Lung (tissue), 12 donors: ENCODE data around the gene DCXR. TPM values are rescaled to one million over a fixed set of nuclear protein-coding genes. Genes with fewer than 3 reads are reported as not detected.
A peak's percentile ranks its signal among the peaks of the same experiment; 100 is the strongest.

Experiments
- ATAC-seq: fragments of 200-7000 bp; cut with Tn5 transposase; one replicate; pipeline ENCODE4 v1.9.1; 2020; ENCODE audit warnings: moderate number of reproducible peaks; ENCODE audit not compliant: insufficient read depth, low FRiP score
- DNase-seq, 3 donors: peaks; one replicate each; pipeline ENCODE4 v3.0.0-alpha.2; 2013 to 2017
- H3K27ac ChIP-seq, 2 donors: one replicate each; pipeline ENCODE4 v1.5.1; 2013; ENCODE audit warnings: mild to moderate bottlenecking in 2 of 2, moderate library complexity in 2 of 2, control low read depth in 1 of 2, inconsistent platforms in 1 of 2, low read depth in 1 of 2, low read length in 1 of 2
- H3K27me3 ChIP-seq, 3 donors: one replicate each; pipeline ENCODE4 v1.5.1; 2013; ENCODE audit warnings: low read length in 2 of 3; ENCODE audit not compliant: control insufficient read depth in 3 of 3, insufficient read depth in 3 of 3
- H3K36me3 ChIP-seq, 4 donors: one replicate each; pipeline ENCODE4 v1.5.1; 2013; ENCODE audit warnings: low read length in 4 of 4, mild to moderate bottlenecking in 1 of 4, moderate library complexity in 1 of 4; ENCODE audit not compliant: control insufficient read depth in 4 of 4, insufficient read depth in 4 of 4
- H3K4me1 ChIP-seq, 5 donors: one replicate each; pipeline ENCODE4 v1.5.1; 2013; ENCODE audit warnings: low read length in 5 of 5, mild to moderate bottlenecking in 2 of 5, moderate library complexity in 1 of 5; ENCODE audit not compliant: control insufficient read depth in 5 of 5, insufficient read depth in 5 of 5
- H3K4me3 ChIP-seq: one replicate; pipeline ENCODE4 v1.5.1; 2013; ENCODE audit warnings: mild to moderate bottlenecking, control low read depth, moderate library complexity
- H3K9ac ChIP-seq, 2 donors: one replicate each; pipeline ENCODE4 v1.5.1; 2013; ENCODE audit warnings: low read length in 2 of 2, control low read depth in 1 of 2; ENCODE audit not compliant: insufficient read depth in 1 of 2
- H3K9me3 ChIP-seq, 4 donors: one replicate each; pipeline ENCODE4 v1.5.1; 2013; ENCODE audit warnings: low read length in 3 of 4, mild to moderate bottlenecking in 1 of 4, moderate library complexity in 1 of 4; ENCODE audit not compliant: control insufficient read depth in 4 of 4, insufficient read depth in 3 of 4
- WGBS, 2 donors: extraction: QIAGEN DNeasy Blood & Tissue Kit; methylation state at CpG; one replicate each; pipeline ENCODE4 v1.1.7; 2013; 5-methylcytosine and 5-hydroxymethylcytosine counted together
- polyA plus RNA-seq, 2 donors: library from polyadenylated mRNA; stranded (reverse); fragments of 200-250 nt; gene quantifications; one replicate each; pipeline ENCODE4 v1.2.1, GENCODE V29; 2013
- total RNA-seq, 2 donors: library from RNA; depleted of rRNA in 1 of 2; stranded (reverse); fragments of >200 nt in 1 of 2; gene quantifications; one replicate each; pipeline ENCODE4 v1.2.1, GENCODE V29; 2014 to 2021
- TF ChIP-seq, protein P1 (sequence below): IDR thresholded peaks from 2 replicates; pipeline ENCODE4 v1.5.1; 2012; ENCODE audit warnings: mild to moderate bottlenecking; ENCODE audit errors: control extremely low read depth, extremely low read depth
- donor health status: control.
- donor health status: control.
- donor health status: Bipolar disorder and iron deficiency.
- donor health status: healthy.
- donor health status: DM: yes; HTN: yes; CAD: no.

The DCXR gene
- total and polyA plus RNA-seq, 4 donors = 41.6 to 246 (median 206) TPM

DNA sequence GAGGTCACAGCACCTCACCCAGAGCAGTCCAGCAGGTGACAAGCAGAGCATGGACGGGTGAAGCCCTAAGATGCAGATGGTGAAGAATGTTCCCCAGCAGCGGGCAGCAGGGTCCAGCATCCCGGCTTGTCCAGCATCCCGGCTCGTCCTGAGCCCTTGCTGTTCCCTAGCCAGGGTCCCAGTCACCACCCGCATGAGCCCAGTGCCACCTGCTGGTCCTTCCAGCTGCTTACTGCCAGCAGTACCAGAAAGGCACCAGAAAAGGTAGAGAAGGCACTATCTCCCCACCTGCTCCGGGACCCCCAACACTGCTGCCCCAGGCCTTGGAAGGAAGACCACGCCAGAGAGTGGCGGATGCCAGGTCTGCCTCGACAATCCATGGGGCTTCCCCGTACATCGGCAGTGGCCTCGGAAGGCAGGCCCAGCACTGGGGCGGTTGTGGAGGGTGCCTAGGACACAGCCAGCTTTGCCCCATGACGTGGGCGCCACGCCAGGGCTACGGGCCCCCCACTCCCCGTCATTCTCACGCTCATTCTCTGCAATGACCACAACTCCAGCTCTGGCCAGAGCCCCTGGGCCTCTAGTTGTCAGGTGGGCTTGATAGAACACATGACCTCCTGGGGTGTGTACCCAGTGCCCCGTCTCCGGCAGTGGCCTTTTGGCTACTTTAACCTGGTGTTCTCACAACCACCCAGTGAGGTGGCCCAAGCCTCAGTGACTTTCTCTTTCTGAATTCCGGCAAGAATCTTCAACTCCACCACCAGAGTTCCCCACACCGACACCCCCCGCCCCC lies 16.2 kb downstream of the DCXR start:
- no peak overlapping the region for H3K9ac ChIP-seq
- H3K27me3 ChIP-seq = no peaks in the 10 kb centered on the region
- H3K4me3 ChIP-seq = no peak overlapping the region
- 40 to 50% methylated on average over 24 to 25 of the region's 25 CpGs for WGBS, 2 donors
- peaks cover 0 to 8% (median 0%) of the 10 kb centered on the region in 4 donors for H3K36me3 ChIP-seq
- DNase-seq (peak; percentile 78 to 83 (median 83)), ATAC-seq (no peak)
- TF ChIP-seq, protein P1, sequence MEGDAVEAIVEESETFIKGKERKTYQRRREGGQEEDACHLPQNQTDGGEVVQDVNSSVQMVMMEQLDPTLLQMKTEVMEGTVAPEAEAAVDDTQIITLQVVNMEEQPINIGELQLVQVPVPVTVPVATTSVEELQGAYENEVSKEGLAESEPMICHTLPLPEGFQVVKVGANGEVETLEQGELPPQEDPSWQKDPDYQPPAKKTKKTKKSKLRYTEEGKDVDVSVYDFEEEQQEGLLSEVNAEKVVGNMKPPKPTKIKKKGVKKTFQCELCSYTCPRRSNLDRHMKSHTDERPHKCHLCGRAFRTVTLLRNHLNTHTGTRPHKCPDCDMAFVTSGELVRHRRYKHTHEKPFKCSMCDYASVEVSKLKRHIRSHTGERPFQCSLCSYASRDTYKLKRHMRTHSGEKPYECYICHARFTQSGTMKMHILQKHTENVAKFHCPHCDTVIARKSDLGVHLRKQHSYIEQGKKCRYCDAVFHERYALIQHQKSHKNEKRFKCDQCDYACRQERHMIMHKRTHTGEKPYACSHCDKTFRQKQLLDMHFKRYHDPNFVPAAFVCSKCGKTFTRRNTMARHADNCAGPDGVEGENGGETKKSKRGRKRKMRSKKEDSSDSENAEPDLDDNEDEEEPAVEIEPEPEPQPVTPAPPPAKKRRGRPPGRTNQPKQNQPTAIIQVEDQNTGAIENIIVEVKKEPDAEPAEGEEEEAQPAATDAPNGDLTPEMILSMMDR = peak; percentile 56
- no peak overlapping the region for H3K27ac ChIP-seq
- no peaks in the 10 kb centered on the region for H3K9me3 ChIP-seq
- H3K4me1 ChIP-seq = peaks cover 0 to 25% (median 12%) of the 10 kb centered on the region in 5 donors

GRCh38 chr17:82020572-82021106 lies 16.9 kb downstream of the DCXR start:
- no peaks in the 10 kb centered on the region for H3K27me3 ChIP-seq
- ATAC-seq = no peak
- TF ChIP-seq, protein P1 = no peak
- peaks cover 0 to 8% (median 0%) of the 10 kb centered on the region in 4 donors for H3K36me3 ChIP-seq
- WGBS, 2 donors = 81 to 89% methylated on average over 14 of the region's 14 CpGs
- no peak overlapping the region for H3K27ac ChIP-seq
- DNase-seq = no peak
- H3K9me3 ChIP-seq = no peaks in the 10 kb centered on the region
- H3K4me1 ChIP-seq = peaks cover 0 to 25% (median 12%) of the 10 kb centered on the region in 5 donors
- no peak overlapping the region for H3K9ac ChIP-seq
- no peak overlapping the region for H3K4me3 ChIP-seq

DNA sequence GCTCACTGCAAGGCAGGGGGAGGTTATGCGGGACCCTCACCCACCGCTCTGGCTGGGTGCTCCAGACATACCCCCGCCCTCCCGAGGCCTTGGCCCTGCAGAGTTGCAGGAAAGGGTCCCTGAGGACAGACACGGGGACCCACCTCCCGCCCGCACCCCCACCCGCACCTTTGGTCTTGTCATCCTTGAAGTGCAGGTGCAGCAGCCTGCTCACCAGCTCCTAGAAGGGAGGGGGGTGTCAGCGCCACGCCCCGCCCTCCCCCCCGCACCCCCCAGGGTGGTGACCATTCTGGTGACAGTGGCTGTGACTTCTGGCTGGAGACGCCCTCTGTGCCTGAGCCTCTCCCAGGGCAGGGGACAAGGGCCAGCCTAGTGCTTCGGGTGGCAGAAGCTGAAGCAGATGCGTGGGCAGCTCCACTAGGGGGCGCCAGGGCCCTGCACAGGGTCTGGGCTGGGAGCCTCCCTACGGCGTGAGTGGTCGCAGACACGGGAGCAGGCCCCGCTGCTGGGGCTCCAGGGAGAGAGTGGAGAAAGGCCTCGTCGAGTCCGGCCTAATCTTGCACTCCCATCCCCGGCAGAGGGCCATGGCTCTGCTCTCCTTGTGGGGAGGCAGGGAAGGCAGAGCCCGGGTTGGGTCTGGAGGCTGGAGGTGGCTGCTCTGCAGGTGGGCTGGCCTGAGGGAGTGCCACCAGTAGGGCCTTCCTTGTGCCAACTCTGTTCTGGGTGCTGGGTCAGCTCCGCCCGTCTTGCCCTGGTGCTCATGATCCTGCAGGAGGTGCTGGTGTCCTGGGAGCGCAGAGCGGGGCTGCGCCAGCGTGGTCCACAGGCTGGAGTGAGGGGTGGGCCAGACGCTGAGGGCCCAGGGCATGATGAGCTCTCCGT lies 17.6 kb downstream of the DCXR start:
- Histone ChIP-seq H3K27ac (no peak overlapping the region), H3K9ac (no peak overlapping the region), H3K27me3 (no peaks in the 10 kb centered on the region), H3K36me3 (peaks cover 0 to 8% (median 0%) of the 10 kb centered on the region in 4 donors), H3K4me3 (no peak overlapping the region), H3K4me1 (peaks cover 0 to 26% (median 12%) of the 10 kb centered on the region in 5 donors), H3K9me3 (no peaks in the 10 kb centered on the region)
- TF ChIP-seq, protein P1 = peak; percentile 20
- ATAC-seq = no peak
- WGBS, 2 donors = 66 to 72% methylated on average over 34 of the region's 34 CpGs
- peak in 1 of 3 donors; percentile 49 for DNase-seq
